PC-9 (cell line): ENCODE measurements around the gene FBXL17.

Experiments
- EZH2 ChIP-seq: fragments of 200-600 bp; sonication (generic); IDR thresholded peaks from 2 replicates; pipeline ENCODE4 v1.8.0; 2017; ENCODE audit warnings: antibody characterized with exemption, low read depth
- TF ChIP-seq, protein P1 (sequence below): fragments of 200-600 bp; sonication (generic); conservative IDR thresholded peaks from 2 replicates; pipeline ENCODE4 v1.6.1; 2017; ENCODE audit warnings: mixed run types, antibody characterized with exemption, mild to moderate bottlenecking, moderate library complexity

DNA sequence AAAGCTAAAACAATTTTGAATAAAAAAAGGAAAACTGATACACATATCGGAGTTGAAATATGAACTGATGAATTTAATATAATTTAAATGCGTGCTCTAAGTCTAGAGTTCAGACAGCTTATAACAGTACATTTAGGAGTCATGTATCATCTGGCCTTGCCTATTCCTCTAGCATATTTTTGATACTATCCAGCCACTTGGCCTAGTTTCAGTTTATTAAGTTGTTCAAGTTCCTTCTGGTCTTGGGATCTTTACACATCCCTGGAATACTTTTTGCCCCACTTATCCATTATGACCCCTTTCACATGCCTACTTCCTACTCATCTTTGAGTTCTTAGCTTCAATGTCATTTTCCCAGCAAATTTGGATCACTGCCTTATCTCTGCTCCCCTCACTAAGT lies 518.8 kb downstream of the FBXL17 start:
- TF ChIP-seq, protein P1, sequence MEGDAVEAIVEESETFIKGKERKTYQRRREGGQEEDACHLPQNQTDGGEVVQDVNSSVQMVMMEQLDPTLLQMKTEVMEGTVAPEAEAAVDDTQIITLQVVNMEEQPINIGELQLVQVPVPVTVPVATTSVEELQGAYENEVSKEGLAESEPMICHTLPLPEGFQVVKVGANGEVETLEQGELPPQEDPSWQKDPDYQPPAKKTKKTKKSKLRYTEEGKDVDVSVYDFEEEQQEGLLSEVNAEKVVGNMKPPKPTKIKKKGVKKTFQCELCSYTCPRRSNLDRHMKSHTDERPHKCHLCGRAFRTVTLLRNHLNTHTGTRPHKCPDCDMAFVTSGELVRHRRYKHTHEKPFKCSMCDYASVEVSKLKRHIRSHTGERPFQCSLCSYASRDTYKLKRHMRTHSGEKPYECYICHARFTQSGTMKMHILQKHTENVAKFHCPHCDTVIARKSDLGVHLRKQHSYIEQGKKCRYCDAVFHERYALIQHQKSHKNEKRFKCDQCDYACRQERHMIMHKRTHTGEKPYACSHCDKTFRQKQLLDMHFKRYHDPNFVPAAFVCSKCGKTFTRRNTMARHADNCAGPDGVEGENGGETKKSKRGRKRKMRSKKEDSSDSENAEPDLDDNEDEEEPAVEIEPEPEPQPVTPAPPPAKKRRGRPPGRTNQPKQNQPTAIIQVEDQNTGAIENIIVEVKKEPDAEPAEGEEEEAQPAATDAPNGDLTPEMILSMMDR, result no peak
- no peak for TF ChIP-seq EZH2
